K562 (cell line): ENCODE data around the gene ETS2. TPM values are rescaled to one million over a fixed set of nuclear protein-coding genes. Genes with fewer than 3 reads are reported as not detected.

Experiments
- ARID1B ChIP-seq: fragments of 450-650 bp; IDR thresholded peaks from 2 replicates; pipeline ENCODE4 v1.6.1; 2016; ENCODE audit warnings: antibody characterized with exemption, mild to moderate bottlenecking, inconsistent platforms
- ATF2 ChIP-seq: sonication (generic); formaldehyde crosslinking; IDR thresholded peaks from 2 replicates; pipeline ENCODE4 v1.8.1; 2022; ENCODE audit warnings: missing genetic modification reagents
- CREB5 ChIP-seq: fragments of 250-450 bp; sonication (Bioruptor Pico); IDR thresholded peaks from 2 replicates; pipeline ENCODE4 v1.5.0; 2020; ENCODE audit warnings: mild to moderate bottlenecking
- CTCF ChIP-seq, 3 experiments: IDR thresholded peaks in 2 of 3; conservative IDR thresholded peaks in 1 of 3; 2 replicates each; pipeline ENCODE4 v1.5.1; 2011 to 2012; ENCODE audit warnings: low read length in 3 of 3, mild to moderate bottlenecking in 3 of 3, control low read depth in 2 of 3, improper control_type of control experiment in 1 of 3, inconsistent platforms in 1 of 3, low read depth in 1 of 3, mixed read lengths in 1 of 3, moderate library complexity in 1 of 3; ENCODE audit not compliant: insufficient read depth in 2 of 3
- EP300 ChIP-seq: IDR thresholded peaks from 2 replicates; pipeline ENCODE4 v1.6.1; 2012; ENCODE audit warnings: low read length, improper control_type of control experiment
- ERF ChIP-seq: fragments of 450-650 bp; formaldehyde crosslinking; IDR thresholded peaks from 2 replicates; pipeline ENCODE4 v1.4.0; 2020; ENCODE audit warnings: mild to moderate bottlenecking, mixed read lengths
- HOMEZ ChIP-seq: fragments of 250-450 bp; sonication (Bioruptor Pico); IDR thresholded peaks from 2 replicates; pipeline ENCODE4 v1.4.0; 2020; ENCODE audit warnings: mild to moderate bottlenecking, moderate library complexity
- LEF1 ChIP-seq: fragments of 450-650 bp; IDR thresholded peaks from 2 replicates; pipeline ENCODE4 v1.6.1; 2016; ENCODE audit warnings: mild to moderate bottlenecking
- NBN ChIP-seq: fragments of 450-650 bp; IDR thresholded peaks from 2 replicates; pipeline ENCODE4 v1.6.1; 2016; ENCODE audit warnings: low read depth, mild to moderate bottlenecking
- NFXL1 ChIP-seq: fragments of 450-650 bp; formaldehyde crosslinking; IDR thresholded peaks from 2 replicates; pipeline ENCODE4 v1.4.0; 2021; ENCODE audit warnings: mild to moderate bottlenecking
- PCBP1 ChIP-seq: fragments of 200-400 bp; formaldehyde crosslinking; IDR thresholded peaks from 2 replicates; pipeline ENCODE4 v1.6.1; 2018; ENCODE audit warnings: mild to moderate bottlenecking, low read depth, low read length; ENCODE audit not compliant: poor library complexity, severe bottlenecking
- PKNOX1 ChIP-seq: fragments of 450-650 bp; IDR thresholded peaks from 2 replicates; pipeline ENCODE4 v1.6.1; 2016
- PML ChIP-seq: IDR thresholded peaks from 2 replicates; pipeline ENCODE4 v1.6.1; 2012; ENCODE audit warnings: low read length, inconsistent platforms
- RAD51 ChIP-seq: fragments of 450-650 bp; IDR thresholded peaks from 2 replicates; pipeline ENCODE4 v1.7.1; 2016; ENCODE audit warnings: low read depth, mild to moderate bottlenecking, borderline replicate concordance
- YBX1 ChIP-seq: fragments of 450-650 bp; IDR thresholded peaks from 2 replicates; pipeline ENCODE4 v1.7.1; 2016; ENCODE audit warnings: mild to moderate bottlenecking
- ZBED1 ChIP-seq: IDR thresholded peaks from 2 replicates; pipeline ENCODE4 v1.6.1; 2014
- ZNF133 ChIP-seq: fragments of 250-450 bp; sonication (Bioruptor Pico); IDR thresholded peaks from 2 replicates; pipeline ENCODE4 v1.4.0; 2020; ENCODE audit warnings: mild to moderate bottlenecking
- ZNF398 ChIP-seq: fragments of 250-450 bp; sonication (Bioruptor Pico); IDR thresholded peaks from 2 replicates; pipeline ENCODE4 v1.8.0; 2021; ENCODE audit warnings: moderate library complexity, mild to moderate bottlenecking, inconsistent platforms
- ZNF408 ChIP-seq: fragments of 250-450 bp; sonication (Bioruptor Pico); IDR thresholded peaks from 2 replicates; pipeline ENCODE4 v1.4.0; 2020; ENCODE audit warnings: low read depth, mild to moderate bottlenecking, moderate library complexity
- polyA plus RNA-seq, 8 experiments: library from polyadenylated mRNA; depleted of rRNA in 4 of 8; stranded (reverse) in 5 of 8; unstranded in 3 of 8; fragments of >200 nt; fragmentation: Nextera tagmentation in 2 of 8; fragmentation: Illumina TruSeq in 1 of 8; extraction: Ambion mirVana in 2 of 8; extraction: Trizol in 1 of 8; gene quantifications; 2 replicates each; pipeline versions ENCODE4 v1.2.1 to v1.2.3, GENCODE V29; 2011 to 2014; ENCODE audit warnings: inconsistent platforms in 1 of 8, missing spikeins in 1 of 8
- total RNA-seq, 7 experiments: library from RNA; depleted of rRNA in 6 of 7; stranded (reverse); fragments of >200 nt in 6 of 7; fragmentation: Illumina TruSeq in 2 of 7; extraction: Trizol in 2 of 7; gene quantifications; 2 replicates each; pipeline versions ENCODE4 v1.2.1 to v1.2.3, GENCODE V29; 2011 to 2021; ENCODE audit warnings: low replicate concordance in 1 of 7

ETS2 gene
- total and polyA plus RNA-seq, 9 of the 15 experiments (the other 6 are each of a cell fraction or from before 2014, with no cell fraction given) = 1.7 to 24.4 (median 12.2) TPM

- no peak for TF ChIP-seq ZNF133 (CRISPR knock-in tag)
- peak; percentile 34; the same call in 1 of the 2 replicates for TF ChIP-seq NBN
- TF ChIP-seq ARID1B = peak; percentile 64
- TF ChIP-seq ZNF398 (CRISPR knock-in tag) = no peak
- no peak for TF ChIP-seq PCBP1
- TF ChIP-seq PKNOX1 = no peak; the same call in 1 of the 2 replicates
- no peak for TF ChIP-seq ATF2 (CRISPR knock-in tag)
- TF ChIP-seq PML = no peak
- TF ChIP-seq EP300 = no peak
- TF ChIP-seq ZNF408 (CRISPR knock-in tag) = no peak
- TF ChIP-seq YBX1 = no peak
- no peak for TF ChIP-seq CREB5 (CRISPR knock-in tag)
- no peak for TF ChIP-seq RAD51
- TF ChIP-seq NFXL1 (CRISPR knock-in tag) = no peak
- 0 out of 2 replicates have a peak, but pooled peaks have one; percentile 19 for TF ChIP-seq LEF1
- no peak for TF ChIP-seq ZBED1
- no peak for TF ChIP-seq CTCF (IDR thresholded peaks at IDR 0.05 in 2 of 3, conservative IDR thresholded peaks at IDR 0.05 in 1 of 3; ENCODE audit: insufficient read depth in 2 of 3, low read depth in 1 of 3, low read length in 3 of 3)
- TF ChIP-seq ERF (CRISPR knock-in tag) = no peak
- no peak for TF ChIP-seq HOMEZ (CRISPR knock-in tag)
Measured at GRCh38 chr21:38798481-38798882, 7.2 kb upstream of the ETS2 start (continued).
